GM12801 (cell line): ENCODE measurements around the gene MAGEB17.

ENCODE experiments used
- TF ChIP-seq, protein P1 (sequence below): IDR thresholded peaks from one replicate; pipeline ENCODE4 v1.5.1; 2011; ENCODE audit warnings: control low read depth; ENCODE audit not compliant: insufficient read length; ENCODE audit errors: extremely low read depth

Gene MAGEB17

DNA sequence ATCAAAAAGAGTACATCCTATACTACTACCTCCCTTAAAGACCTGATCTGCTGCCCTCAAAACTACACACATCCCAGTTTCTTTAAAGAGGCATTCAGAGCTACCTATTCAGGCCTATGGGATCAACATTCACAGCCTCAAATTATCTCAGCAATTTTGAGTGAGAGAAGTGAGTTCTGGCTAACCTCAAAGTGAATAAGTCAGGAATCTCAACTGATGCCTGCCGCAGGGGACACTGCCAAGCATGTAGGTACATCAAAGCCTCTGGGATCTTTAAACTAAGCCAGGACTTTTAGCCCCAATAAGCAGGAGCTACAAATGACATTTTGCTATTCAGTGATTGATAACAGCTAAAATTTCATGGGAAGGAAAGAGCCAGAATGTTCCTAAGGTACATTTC lies 32.3 kb upstream of the MAGEB17 start:
- TF ChIP-seq, protein P1, sequence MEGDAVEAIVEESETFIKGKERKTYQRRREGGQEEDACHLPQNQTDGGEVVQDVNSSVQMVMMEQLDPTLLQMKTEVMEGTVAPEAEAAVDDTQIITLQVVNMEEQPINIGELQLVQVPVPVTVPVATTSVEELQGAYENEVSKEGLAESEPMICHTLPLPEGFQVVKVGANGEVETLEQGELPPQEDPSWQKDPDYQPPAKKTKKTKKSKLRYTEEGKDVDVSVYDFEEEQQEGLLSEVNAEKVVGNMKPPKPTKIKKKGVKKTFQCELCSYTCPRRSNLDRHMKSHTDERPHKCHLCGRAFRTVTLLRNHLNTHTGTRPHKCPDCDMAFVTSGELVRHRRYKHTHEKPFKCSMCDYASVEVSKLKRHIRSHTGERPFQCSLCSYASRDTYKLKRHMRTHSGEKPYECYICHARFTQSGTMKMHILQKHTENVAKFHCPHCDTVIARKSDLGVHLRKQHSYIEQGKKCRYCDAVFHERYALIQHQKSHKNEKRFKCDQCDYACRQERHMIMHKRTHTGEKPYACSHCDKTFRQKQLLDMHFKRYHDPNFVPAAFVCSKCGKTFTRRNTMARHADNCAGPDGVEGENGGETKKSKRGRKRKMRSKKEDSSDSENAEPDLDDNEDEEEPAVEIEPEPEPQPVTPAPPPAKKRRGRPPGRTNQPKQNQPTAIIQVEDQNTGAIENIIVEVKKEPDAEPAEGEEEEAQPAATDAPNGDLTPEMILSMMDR = no peak

DNA sequence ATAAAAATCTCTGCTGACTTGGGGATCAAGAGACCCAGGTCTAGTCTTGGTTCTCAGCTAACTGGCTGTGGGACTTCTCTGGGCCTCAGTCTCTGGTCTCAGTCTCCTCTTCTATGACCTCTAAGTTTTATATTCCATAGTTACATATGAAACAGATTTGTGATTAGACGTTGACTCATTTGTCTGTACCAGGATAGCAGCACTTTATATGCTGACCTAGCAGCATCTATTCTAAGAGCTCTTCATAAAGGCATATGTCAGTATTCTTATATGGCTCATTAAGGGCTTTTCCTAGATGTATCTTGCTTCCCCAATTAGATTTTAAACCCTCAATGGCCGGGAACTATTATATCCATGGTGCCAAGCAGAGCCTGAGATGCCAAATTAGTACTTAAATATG lies 31.2 kb upstream of the MAGEB17 start:
- TF ChIP-seq, protein P1 = no peak

DNA sequence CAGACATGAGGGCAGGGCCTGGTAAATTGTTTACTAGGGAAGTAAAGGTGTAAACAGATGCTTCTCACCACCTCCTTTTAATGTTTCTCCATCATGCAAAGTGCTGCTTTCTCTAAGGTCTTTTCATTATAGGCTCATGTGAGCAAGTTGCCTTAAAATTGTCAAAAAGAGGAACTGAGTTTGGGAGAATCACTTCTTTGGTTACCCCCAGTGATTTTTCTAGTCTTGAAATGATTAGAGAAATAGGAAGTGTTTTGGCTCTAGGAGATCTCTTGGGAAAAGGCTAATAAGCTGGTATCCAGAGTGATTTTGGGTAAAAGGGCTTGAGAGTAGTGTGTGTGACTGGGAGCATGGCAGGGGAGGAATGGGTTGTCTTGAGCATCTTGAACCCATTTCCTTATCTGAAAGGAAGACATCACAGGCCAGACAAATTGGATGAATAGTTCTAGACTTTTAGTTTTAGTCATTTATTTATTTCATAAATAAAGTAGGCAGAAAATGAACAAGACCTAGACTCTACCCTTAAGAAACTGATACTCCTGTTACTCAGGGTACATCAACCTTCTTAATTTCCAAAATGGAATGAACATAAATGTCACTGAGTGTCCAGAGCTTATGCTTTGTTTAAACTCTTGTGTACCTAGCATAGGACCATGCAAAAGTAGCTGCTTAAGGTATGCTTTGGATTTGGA lies 29.7 kb upstream of the MAGEB17 start:
- TF ChIP-seq, protein P1 = no peak

DNA sequence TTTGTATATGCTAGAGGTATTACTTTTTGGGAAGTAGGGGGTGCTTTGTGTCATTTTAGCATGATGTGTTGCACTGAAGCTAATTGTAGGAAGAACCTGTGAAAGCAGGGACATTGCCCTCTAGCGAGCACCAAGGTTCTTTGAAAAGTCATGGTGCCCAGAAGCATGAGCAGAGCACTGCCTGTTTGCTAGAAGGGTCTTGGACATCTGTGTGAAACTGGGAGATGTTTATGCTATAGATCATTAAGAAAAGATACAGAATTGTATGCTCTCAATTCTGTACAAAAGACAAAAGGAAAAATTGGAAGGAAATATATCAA lies 29.2 kb upstream of the MAGEB17 start:
- TF ChIP-seq, protein P1 = no peak

DNA sequence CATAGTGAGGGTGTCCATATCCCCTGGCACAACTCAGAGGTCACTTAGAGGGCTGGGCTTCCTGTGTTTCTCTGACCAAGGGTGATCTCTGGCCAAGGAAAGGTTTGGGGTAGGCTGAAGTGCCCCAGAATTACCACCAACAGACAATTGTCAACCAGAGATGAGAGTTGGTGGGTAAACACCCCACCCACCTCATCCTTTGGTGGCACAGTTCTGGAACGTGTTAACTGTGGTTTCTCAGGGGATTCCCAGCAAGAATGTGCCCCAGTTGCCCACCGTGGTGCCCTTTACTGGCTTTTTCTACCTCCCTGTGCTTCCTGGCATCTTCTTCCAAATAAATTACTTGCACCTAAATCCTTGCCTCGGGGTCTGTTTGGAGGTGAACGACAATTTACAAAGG lies 26.8 kb upstream of the MAGEB17 start:
- TF ChIP-seq, protein P1 = no peak

DNA sequence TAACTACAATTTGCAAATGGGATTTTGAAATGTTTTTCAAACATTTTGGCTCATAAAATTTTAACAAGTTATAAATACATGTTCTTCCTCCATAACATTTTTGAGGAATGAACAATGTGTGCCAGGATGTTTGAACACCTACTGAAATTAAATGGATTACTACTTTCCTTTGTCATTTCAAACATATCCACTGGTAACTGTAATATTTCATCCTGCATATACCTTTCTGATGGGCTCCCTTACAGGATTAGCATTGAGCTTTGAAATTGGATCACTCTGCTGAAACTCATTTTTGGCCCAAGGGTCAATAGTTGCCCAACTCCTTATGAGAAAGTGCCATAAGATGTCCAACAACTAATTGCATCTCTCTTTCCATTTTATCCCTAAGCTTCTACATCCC lies 26.3 kb upstream of the MAGEB17 start:
- TF ChIP-seq, protein P1 = no peak

DNA sequence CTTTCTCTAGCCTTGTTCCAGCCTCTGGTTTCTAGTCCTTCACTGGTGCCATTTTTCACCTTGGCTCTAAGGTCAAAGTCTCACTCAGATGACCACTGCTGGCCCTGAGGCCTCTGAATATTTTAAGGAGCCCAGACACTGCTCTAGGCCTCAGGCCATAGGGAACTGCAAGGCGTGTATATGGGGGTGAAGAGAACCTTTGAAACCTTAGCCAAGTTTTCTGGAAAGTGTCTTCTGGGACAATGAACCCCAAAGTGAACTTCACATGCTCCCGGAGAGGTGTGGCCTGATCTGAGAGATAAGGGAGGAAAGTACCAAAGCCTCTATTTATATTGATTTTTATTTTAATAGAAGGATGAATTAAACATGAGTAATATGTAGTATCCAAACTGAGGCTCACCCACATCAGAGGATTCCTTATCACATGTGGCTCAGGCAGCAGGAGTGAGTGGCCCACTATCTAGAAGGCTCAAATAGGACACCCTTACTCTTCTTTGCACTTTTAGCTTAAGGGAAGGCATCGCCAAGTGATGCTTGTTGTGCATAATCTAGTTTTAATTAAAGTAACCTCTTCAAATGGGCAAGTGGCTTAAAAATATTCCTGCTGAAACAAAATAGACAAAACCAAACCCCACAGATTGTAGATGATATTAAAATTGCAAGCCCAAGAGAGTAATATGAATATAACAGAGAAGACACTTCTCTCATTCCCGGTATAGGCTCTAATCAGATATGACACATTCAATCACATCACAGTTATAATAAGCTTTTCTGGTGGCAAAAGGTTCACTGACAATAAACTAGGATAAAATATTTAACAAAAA lies 25.6 kb upstream of the MAGEB17 start:
- TF ChIP-seq, protein P1 = no peak
